Erythroblast (primary cell): ENCODE data around the gene MYBPC3.

Experiments
- GATA1 ChIP-seq: IDR thresholded peaks from 2 replicates; pipeline ENCODE4 v1.6.1; 2011; ENCODE audit warnings: low read depth, mild to moderate bottlenecking, control low read depth, low read length, moderate library complexity
- POLR2A ChIP-seq: IDR thresholded peaks from 2 replicates; pipeline ENCODE4 v1.6.1; 2011; ENCODE audit warnings: mild to moderate bottlenecking, low read length

- TF ChIP-seq POLR2A = no peak
- no peak for TF ChIP-seq GATA1
Measured at GRCh38 chr11:47356998-47357329, 4.5 kb upstream of the MYBPC3 start.
